IPS DF 6.9 (cell line): ENCODE measurements around the gene RIC1.
"Not testable (repeated sequence)": the region's sequence is repeated elsewhere in the genome, so short reads cannot be mapped to it uniquely, and the experiment has no call there.

Source experiments
- DNase-seq: peaks from one replicate; pipeline ENCODE4 v3.0.0-alpha.2; 2013; ENCODE audit warnings: low read depth, low spot score
- H3K27ac ChIP-seq: one replicate; pipeline ENCODE4 v1.5.1; 2013; ENCODE audit warnings: low read length, control low read depth
- H3K27me3 ChIP-seq: 2 replicates; pipeline ENCODE4 v1.6.1; 2013; ENCODE audit warnings: mild to moderate bottlenecking, low read length; ENCODE audit not compliant: control insufficient read depth, insufficient read depth
- H3K36me3 ChIP-seq: 2 replicates; pipeline ENCODE4 v1.6.1; 2013; ENCODE audit warnings: low read length; ENCODE audit not compliant: control insufficient read depth, insufficient read depth
- H3K4me1 ChIP-seq: 2 replicates; pipeline ENCODE4 v1.6.1; 2013; ENCODE audit warnings: low read length; ENCODE audit not compliant: control insufficient read depth, insufficient read depth
- H3K4me3 ChIP-seq: 2 replicates; pipeline ENCODE4 v1.5.1; 2013; ENCODE audit warnings: mild to moderate bottlenecking, low read length
- H3K9me3 ChIP-seq: 2 replicates; pipeline ENCODE4 v1.6.1; 2013; ENCODE audit warnings: low read length, inconsistent platforms; ENCODE audit not compliant: control insufficient read depth, insufficient read depth
- WGBS: extraction: QIAGEN DNeasy Blood & Tissue Kit; methylation state at CpG from one replicate; pipeline ENCODE4 v1.1.7; 2013; ENCODE audit warnings: mixed read lengths, missing lambda C conversion rate; ENCODE audit not compliant: insufficient read length, insufficient coverage; 5-methylcytosine and 5-hydroxymethylcytosine counted together

The RIC1 gene

DNA sequence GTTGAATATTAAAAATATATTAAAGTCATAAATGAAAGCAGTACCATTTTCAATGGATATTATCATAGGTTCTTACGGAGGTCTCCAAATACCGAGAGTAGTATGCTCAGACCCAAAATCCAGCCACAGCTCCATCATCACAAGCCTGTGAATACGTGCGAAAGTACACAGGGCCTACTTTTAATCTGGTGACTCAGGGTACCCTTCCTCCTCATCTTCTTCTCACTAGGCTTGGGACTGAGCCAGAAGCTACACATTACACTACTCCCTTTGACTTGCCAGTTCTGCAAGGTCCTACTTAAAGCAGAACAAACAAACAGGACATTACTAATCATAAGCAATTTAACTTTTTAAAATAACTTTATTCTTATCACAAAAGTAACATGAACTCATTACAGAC is 7.6 kb upstream of the RIC1 start:
- no peak overlapping the region for H3K4me3 ChIP-seq
- H3K27me3 ChIP-seq, result no peaks in the 10 kb centered on the region
- no peaks in the 10 kb centered on the region for H3K4me1 ChIP-seq
- no peak overlapping the region for H3K27ac ChIP-seq
- H3K36me3 ChIP-seq, result no peaks in the 10 kb centered on the region
- WGBS, result no CpG with 5 or more reads among the region's 4 CpGs
- no peak for DNase-seq
- H3K9me3 ChIP-seq, result no peaks in the 10 kb centered on the region

DNA sequence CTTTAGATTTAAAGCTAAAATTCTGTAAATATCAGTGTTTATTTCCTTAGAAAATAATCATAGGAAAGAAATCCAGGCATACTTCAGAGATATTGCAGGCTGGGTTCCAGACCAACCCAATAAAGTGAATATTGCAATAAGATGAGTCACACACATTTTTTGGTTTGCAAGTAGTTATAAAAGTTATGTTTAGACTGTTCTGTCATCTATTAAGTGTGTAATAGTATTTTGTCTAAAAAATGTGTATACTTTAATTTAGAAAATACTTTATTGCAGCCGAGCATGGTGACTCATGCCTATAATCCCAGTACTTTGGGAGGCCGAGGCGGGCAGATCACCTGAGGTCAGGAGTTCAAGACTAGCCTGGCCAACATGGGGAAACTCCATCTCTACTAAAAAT is 6.9 kb upstream of the RIC1 start:
- WGBS, result no CpG with 5 or more reads among the region's 3 CpGs
- no peak for DNase-seq
- Histone ChIP-seq H3K4me3 (no peak overlapping the region), H3K36me3 (no peaks in the 10 kb centered on the region), H3K27me3 (no peaks in the 10 kb centered on the region), H3K27ac (no peak overlapping the region), H3K9me3 (no peaks in the 10 kb centered on the region), H3K4me1 (no peaks in the 10 kb centered on the region)

DNA sequence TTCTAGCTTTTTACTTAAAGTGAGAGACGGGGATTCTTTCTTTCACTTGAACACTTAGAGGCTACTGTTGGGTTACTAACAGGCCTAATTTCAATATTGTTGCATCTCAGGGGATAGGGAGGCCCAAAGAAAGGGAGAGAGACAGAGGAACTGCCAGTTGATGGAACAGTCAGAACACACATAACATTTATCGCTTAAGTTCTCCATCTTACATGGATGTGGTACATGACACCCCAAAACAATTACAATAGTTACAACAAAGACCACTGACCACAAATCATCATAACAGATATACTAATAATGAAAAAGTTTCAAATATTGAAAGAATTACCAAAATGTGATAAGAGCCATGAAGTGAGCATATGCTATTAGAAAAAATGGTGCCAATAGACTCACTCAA is 4.3 kb upstream of the RIC1 start:
- H3K4me1 ChIP-seq, result 0 out of 2 replicates have a peak, but pooled peaks cover 2% of the 10 kb centered on the region
- H3K27ac ChIP-seq, result no peak overlapping the region
- DNase-seq, result no peak
- H3K9me3 ChIP-seq, result no peaks in the 10 kb centered on the region
- no peaks in the 10 kb centered on the region for H3K36me3 ChIP-seq
- H3K27me3 ChIP-seq, result no peaks in the 10 kb centered on the region
- H3K4me3 ChIP-seq, result no peak overlapping the region
- WGBS, result no CpG with 5 or more reads among the region's 2 CpGs

DNA sequence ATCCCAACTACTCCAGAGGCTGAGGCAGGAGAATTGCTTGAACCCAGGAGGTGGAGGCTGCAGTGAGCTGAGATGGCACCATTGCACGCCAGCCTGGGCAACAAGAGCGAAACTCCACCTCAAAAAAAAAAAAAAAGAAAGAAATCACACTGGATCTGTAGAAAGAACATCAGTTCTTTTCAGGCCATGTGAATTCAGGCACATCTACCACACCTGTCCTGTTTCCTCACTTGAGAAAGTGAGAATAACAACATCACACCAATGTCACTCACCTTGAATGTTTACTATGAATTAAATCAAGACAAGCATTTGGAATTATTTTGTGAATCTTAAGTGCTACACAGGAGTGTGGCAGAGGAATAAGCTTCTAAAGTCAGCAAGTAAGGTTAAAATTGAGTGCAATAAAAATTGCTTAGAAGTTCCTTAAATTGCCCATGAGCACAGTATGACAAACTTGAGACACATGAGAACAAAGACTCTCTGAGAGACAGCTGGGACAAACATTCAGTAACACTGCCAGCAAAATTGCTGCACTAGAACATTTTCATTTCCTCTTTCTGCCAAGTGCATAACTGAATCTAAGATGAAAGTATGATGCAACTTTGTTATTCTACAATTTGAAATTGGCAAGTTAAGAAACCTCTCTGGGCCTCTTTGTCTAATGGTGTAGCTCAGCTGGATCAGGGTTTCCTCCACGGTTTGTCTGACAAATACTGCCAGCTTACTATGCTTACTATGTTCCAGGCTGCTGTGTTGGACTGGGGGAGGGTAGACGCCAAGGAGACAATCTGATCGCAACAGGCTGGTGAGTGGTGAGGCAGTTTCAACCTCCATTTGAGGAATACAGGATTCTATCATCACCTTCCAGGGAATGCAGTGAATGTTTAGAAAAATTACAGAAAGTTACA is 1.9 kb upstream of the RIC1 start:
- WGBS, result no CpG with 5 or more reads among the region's 5 CpGs
- H3K4me3 ChIP-seq, result no peak overlapping the region
- no peaks in the 10 kb centered on the region for H3K36me3 ChIP-seq
- H3K27me3 ChIP-seq, result no peaks in the 10 kb centered on the region
- DNase-seq, result no peak
- 0 out of 2 replicates have a peak, but pooled peaks cover 2% of the 10 kb centered on the region for H3K4me1 ChIP-seq
- H3K27ac ChIP-seq, result no peak overlapping the region
- H3K9me3 ChIP-seq, result no peaks in the 10 kb centered on the region

DNA sequence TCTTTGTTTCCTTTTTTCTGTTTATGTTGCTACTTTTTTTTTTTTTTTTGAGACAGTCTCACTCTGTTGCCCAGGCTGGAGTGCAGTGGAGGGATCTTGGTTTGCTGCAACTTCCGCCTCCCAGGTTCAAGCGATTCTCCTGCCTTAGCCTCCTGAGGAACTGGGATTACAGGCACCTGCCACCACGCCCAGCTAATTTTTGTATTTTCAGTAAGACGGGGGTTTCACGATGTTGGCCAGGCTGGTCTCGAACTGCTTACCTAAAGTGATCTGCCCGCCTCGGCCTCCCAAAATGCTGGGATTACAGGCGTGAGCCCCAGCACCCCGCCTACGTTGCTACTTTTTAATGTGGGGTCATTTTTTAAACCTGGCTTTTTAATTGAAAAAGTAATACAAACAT is 1.2 kb upstream of the RIC1 start:
- H3K27ac ChIP-seq, H3K27me3 ChIP-seq, H3K9me3 ChIP-seq, H3K4me1 ChIP-seq, H3K36me3 ChIP-seq, H3K4me3 ChIP-seq, DNase-seq: not testable (repeated sequence)
- WGBS, result no CpG with 5 or more reads among the region's 11 CpGs

DNA sequence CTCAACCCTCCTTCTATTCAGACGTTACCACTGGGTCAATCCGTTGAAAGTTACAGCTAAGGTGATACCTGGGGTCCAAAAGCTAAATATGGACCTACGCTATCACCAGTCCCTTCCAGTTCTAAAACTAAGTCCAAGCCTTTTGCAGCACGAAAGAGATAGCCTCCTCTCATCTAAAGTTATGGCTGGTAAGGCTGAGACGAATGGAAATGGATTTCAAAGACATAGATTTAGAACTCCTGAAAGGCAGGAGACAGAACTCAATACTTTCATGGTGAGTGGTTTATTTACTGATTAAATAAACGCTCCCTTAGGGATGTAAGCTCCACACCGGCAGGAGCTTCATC is 751 bp upstream of the RIC1 start:
- Histone ChIP-seq H3K4me3 (peak overlapping the region; percentile 95; the same call in 1 of the 2 replicates), H3K27ac (no peak overlapping the region), H3K36me3 (no peaks in the 10 kb centered on the region), H3K27me3 (no peaks in the 10 kb centered on the region), H3K4me1 (0 out of 2 replicates have a peak, but pooled peaks cover 2% of the 10 kb centered on the region), H3K9me3 (no peaks in the 10 kb centered on the region)
- DNase-seq, result no peak
- no CpG with 5 or more reads among the region's 7 CpGs for WGBS

DNA sequence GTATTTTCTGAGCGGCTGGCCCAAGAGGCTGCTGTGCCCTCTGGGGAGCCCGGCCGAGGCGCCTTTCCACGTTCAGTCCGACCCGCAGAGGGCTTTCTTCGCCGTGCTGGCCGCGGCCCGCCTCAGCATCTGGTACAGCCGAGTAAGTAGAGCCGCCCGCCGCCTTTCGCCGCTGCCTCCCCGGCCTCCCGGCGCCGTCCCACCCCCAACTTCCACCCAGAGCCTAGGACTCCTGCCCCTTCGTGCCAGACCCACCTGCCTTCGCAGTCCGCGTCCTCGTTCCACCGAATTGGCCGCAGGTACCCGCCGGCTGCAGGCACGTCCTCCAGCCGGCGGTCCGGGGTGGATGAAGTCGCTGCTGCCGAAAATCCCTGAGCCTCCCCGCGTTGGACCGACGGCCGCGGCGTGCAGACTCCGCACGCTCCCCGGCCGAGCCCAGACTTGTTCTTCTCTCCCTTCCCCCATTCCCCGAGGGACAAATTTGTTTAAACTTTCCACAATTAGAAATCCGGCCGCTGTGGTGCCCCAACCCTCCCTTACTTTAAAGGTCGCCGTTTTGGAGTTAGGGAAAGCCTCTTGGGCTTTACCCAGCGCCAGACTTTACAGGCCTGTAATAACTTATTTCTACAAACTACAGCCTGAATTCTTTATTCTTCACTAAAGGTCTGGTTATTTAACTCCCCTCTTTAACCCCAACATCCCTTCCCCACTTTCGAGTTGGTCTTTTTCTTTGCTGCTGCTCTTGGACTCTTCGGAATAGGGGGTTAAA is 589 bp downstream of the RIC1 start:
- no CpG with 5 or more reads among the region's 56 CpGs for WGBS
- no peak for DNase-seq
- H3K36me3 ChIP-seq, result no peaks in the 10 kb centered on the region
- H3K4me1 ChIP-seq, result 0 out of 2 replicates have a peak, but pooled peaks cover 2% of the 10 kb centered on the region
- H3K4me3 ChIP-seq, result peak overlapping the region; percentile 95
- H3K27me3 ChIP-seq, result no peaks in the 10 kb centered on the region
- H3K9me3 ChIP-seq, result no peaks in the 10 kb centered on the region
- H3K27ac ChIP-seq, result no peak overlapping the region

DNA sequence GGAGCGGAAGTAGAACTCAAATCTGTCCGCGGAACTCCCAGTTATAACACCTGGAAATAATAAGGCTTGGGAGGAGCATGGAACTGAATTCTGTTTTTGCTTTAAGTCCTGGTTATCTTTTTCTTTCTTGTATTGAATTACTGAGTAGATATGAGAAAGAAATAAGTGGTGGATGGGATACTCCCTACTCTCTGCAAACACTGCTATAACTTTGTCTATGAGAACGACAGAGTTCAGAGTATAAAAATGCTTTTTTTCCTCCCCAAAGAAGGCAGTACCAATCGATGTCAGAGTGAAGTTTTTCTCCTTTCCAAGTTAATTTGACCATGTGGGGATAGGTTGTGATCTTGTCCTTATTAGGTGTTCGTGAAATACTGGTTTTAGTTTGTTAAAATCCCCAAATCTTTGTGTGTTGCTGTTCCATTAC is 1.2 kb downstream of the RIC1 start:
- no CpG with 5 or more reads among the region's 6 CpGs for WGBS
- Histone ChIP-seq H3K4me1 (0 out of 2 replicates have a peak, but pooled peaks cover 2% of the 10 kb centered on the region), H3K36me3 (no peaks in the 10 kb centered on the region), H3K27me3 (no peaks in the 10 kb centered on the region), H3K4me3 (peak overlapping the region; percentile 95; the same call in 1 of the 2 replicates), H3K9me3 (no peaks in the 10 kb centered on the region), H3K27ac (no peak overlapping the region)
- DNase-seq, result no peak

DNA sequence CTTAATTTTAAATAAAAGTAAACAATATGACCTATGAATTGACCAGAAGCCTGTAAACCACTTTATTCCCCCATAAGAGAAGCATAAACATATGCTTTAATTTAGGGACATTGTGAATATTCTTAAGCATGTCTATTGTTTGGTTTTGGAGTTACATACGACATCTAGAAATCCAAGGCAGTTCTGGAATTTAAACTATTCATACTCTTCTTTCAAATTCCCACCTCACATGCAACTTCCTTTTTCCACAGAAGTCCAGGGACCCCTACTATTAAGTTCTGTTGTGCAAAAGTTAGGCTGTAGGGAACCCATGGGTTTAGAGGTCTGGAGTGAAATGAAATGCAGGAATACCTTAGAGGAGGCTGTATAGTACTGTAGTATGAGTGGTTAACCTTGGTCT is 2.1 kb downstream of the RIC1 start:
- H3K4me3 ChIP-seq, result no peak overlapping the region; the same call in 1 of the 2 replicates
- H3K27ac ChIP-seq, result no peak overlapping the region
- H3K36me3 ChIP-seq, result no peaks in the 10 kb centered on the region
- no CpG with 5 or more reads among the region's 1 CpG for WGBS
- DNase-seq, result no peak
- H3K4me1 ChIP-seq, result 0 out of 2 replicates have a peak, but pooled peaks cover 2% of the 10 kb centered on the region
- no peaks in the 10 kb centered on the region for H3K27me3 ChIP-seq
- no peaks in the 10 kb centered on the region for H3K9me3 ChIP-seq

DNA sequence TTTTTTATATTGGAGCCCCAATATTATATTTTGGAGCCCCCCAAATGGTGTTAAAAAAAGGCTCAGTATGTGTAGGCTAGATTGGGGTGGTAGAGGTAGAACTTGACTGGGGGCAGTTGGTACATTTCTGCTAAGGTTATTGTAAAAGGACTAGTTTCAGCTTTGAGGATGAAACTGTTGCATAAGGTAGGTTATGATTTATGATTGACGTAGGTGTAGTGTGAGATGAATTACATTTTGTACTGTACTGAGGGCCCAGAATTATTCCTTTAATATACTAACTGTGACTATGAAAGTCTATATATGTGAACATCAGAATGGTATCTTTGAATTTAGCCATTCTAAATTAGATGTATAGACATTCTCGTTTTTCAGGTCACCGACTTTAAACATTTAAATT is 3.6 kb downstream of the RIC1 start:
- Histone ChIP-seq H3K4me3 (no peak overlapping the region), H3K9me3 (no peaks in the 10 kb centered on the region), H3K27ac (no peak overlapping the region), H3K27me3 (no peaks in the 10 kb centered on the region), H3K4me1 (no peaks in the 10 kb centered on the region), H3K36me3 (no peaks in the 10 kb centered on the region)
- 100% methylated on average over 1 of the region's 3 CpGs for WGBS
- no peak for DNase-seq
